GM12878 (cell line): ENCODE results near the gene MOCS1. TPM values are rescaled to one million over a fixed set of nuclear protein-coding genes. Genes with fewer than 3 reads are reported as not detected.

Experiments used
- ATAC-seq: fragments of 200-7000 bp; cut with Tn5 transposase; 3 replicates; pipeline ENCODE4 v1.9.1; 2020; ENCODE audit warnings: mild to moderate bottlenecking, moderate library complexity
- BruUV-seq: library from RNA; stranded (reverse); fragments of 400-500 nt; replicated peaks from 2 replicates; lab custom pipeline; 2021; lab: Mats Ljungman, UMichigan
- CTCF ChIA-PET: fragments of 300-600 bp; sonication (Branson Sonifier 250); formaldehyde crosslinking; extraction: SDS; loops from one replicate; lab custom pipeline; 2021; ENCODE audit warnings: inconsistent platforms; lab: Yijun Ruan, JAX
- POLR2A ChIA-PET: fragments of 350-600 bp; formaldehyde crosslinking; extraction: SDS; loops from one replicate; lab custom pipeline; 2021; ENCODE audit warnings: inconsistent platforms; lab: Charles Lee
- RAD21 ChIA-PET: fragments of 300-600 bp; sonication (Branson Sonifier 250); formaldehyde crosslinking; loops from one replicate; lab custom pipeline; 2023; ENCODE audit warnings: antibody characterized with exemption; ENCODE audit not compliant: unreplicated experiment; lab: Charles Lee
- SMC1A ChIA-PET: fragments of 300-600 bp; sonication (Branson Sonifier 250); formaldehyde crosslinking; loops from one replicate; lab custom pipeline; 2023; ENCODE audit not compliant: unreplicated experiment, uncharacterized antibody; lab: Charles Lee
- DNase-seq: peaks from one replicate; pipeline ENCODE4 v3.0.0-alpha.2; 2011; ENCODE audit warnings: low read depth, low spot score
- FAIRE-seq: peaks from 3 replicates; lab custom pipeline; 2011; peaks lifted over from hg19 to GRCh38; lab: Jason Lieb, UNC
- H2AFZ ChIP-seq: 2 replicates; pipeline ENCODE4 v1.6.0; 2011; ENCODE audit warnings: low read depth, low read length, control low read depth; ENCODE audit not compliant: control insufficient read depth
- H3K27ac ChIP-seq: 2 replicates; pipeline ENCODE4 v1.5.1; 2011; ENCODE audit warnings: control low read depth; ENCODE audit not compliant: control insufficient read depth, insufficient read depth
- H3K27me3 ChIP-seq, 2 experiments: replicated peaks in 1 of 2; 2 replicates each; pipeline versions ENCODE4 v1.6.0 to v1.6.1; 2011; ENCODE audit warnings: low read length in 1 of 2; ENCODE audit not compliant: control insufficient read depth in 2 of 2, insufficient read depth in 2 of 2
- H3K36me3 ChIP-seq, 2 experiments: 2 replicates each; pipeline ENCODE4 v1.5.1; 2011; ENCODE audit warnings: low read length in 1 of 2; ENCODE audit not compliant: control insufficient read depth in 2 of 2, insufficient read depth in 2 of 2
- H3K4me1 ChIP-seq: 2 replicates; pipeline ENCODE4 v1.6.1; 2011; ENCODE audit warnings: mild to moderate bottlenecking, low read length, moderate library complexity, mixed read lengths; ENCODE audit not compliant: control insufficient read depth, insufficient read depth
- H3K4me2 ChIP-seq: 2 replicates; pipeline ENCODE4 v1.6.0; 2011; ENCODE audit warnings: control low read depth; ENCODE audit not compliant: control insufficient read depth, insufficient read depth
- H3K4me3 ChIP-seq: fragments of 200-600 bp; sonication (generic); 2 replicates; pipeline ENCODE4 v1.5.1; 2016
- H3K79me2 ChIP-seq: 2 replicates; pipeline ENCODE4 v1.6.0; 2011; ENCODE audit warnings: low read length; ENCODE audit not compliant: control insufficient read depth, insufficient read depth
- H3K9ac ChIP-seq: 2 replicates; pipeline ENCODE4 v1.8.0; 2011; ENCODE audit warnings: low read length, control low read depth, mixed read lengths; ENCODE audit not compliant: control insufficient read depth, insufficient read depth
- H3K9me3 ChIP-seq: replicated peaks from 3 replicates; pipeline ENCODE4 v1.5.1; 2011; ENCODE audit warnings: mild to moderate bottlenecking, low read length; ENCODE audit not compliant: control insufficient read depth, insufficient read depth
- H4K20me1 ChIP-seq: 2 replicates; pipeline ENCODE4 v1.6.0; 2011; ENCODE audit not compliant: control insufficient read depth, insufficient read depth
- CBX5 ChIP-seq: sonication (generic); IDR thresholded peaks from 2 replicates; pipeline ENCODE4 v1.6.1; 2016; ENCODE audit warnings: low read depth, moderate library complexity, mild to moderate bottlenecking, inconsistent platforms
- DPF2 ChIP-seq: fragments of 450-650 bp; IDR thresholded peaks from 2 replicates; pipeline ENCODE4 v1.6.1; 2017; ENCODE audit warnings: mild to moderate bottlenecking
- FOXM1 ChIP-seq: IDR thresholded peaks from 2 replicates; pipeline ENCODE4 v1.6.1; 2012; ENCODE audit warnings: low read depth, mild to moderate bottlenecking, inconsistent platforms, low read length, moderate library complexity
- HCFC1 ChIP-seq: fragments of 150-350 bp; IDR thresholded peaks from 2 replicates; pipeline ENCODE4 v1.6.1; 2014; ENCODE audit warnings: low read length
- HDGF ChIP-seq: fragments of 450-650 bp; IDR thresholded peaks from 2 replicates; pipeline ENCODE4 v1.6.1; 2016; ENCODE audit warnings: antibody characterized with exemption
- HSF1 ChIP-seq: fragments of 150-350 bp; IDR thresholded peaks from 2 replicates; pipeline ENCODE4 v1.6.1; 2014; ENCODE audit warnings: mild to moderate bottlenecking, low read depth, low read length
- KAT2A ChIP-seq: conservative IDR thresholded peaks from 2 replicates; pipeline ENCODE4 v1.6.1; 2011; ENCODE audit warnings: low read depth, low read length; ENCODE audit not compliant: control insufficient read depth
- MTA2 ChIP-seq: fragments of 450-650 bp; IDR thresholded peaks from 2 replicates; pipeline ENCODE4 v1.6.1; 2016; ENCODE audit warnings: low read depth, mild to moderate bottlenecking, moderate library complexity
- MXI1 ChIP-seq: fragments of 150-350 bp; IDR thresholded peaks from 2 replicates; pipeline ENCODE4 v1.6.1; 2011; ENCODE audit warnings: low read depth, mild to moderate bottlenecking, inconsistent platforms, low read length, improper control_type of control experiment
- POLR2A ChIP-seq: IDR thresholded peaks from 2 replicates; pipeline ENCODE4 v1.6.1; 2011; ENCODE audit warnings: low read depth, mild to moderate bottlenecking, low read length
- RB1 ChIP-seq: fragments of 450-650 bp; formaldehyde crosslinking; IDR thresholded peaks from 2 replicates; pipeline ENCODE4 v1.6.1; 2017; ENCODE audit warnings: mild to moderate bottlenecking, borderline replicate concordance
- RBBP5 ChIP-seq: fragments of 200-600 bp; sonication (generic); conservative IDR thresholded peaks from 2 replicates; pipeline ENCODE4 v1.6.1; 2016
- REST ChIP-seq: IDR thresholded peaks from 2 replicates; pipeline ENCODE4 v1.6.1; 2012; ENCODE audit warnings: mild to moderate bottlenecking, low read depth, low read length
- SMARCA5 ChIP-seq: fragments of 450-650 bp; IDR thresholded peaks from 2 replicates; pipeline ENCODE4 v1.6.1; 2017; ENCODE audit warnings: mild to moderate bottlenecking
- SREBF1 ChIP-seq: IDR thresholded peaks from 2 replicates; pipeline ENCODE4 v1.6.1; 2012; ENCODE audit warnings: mild to moderate bottlenecking, low read length
- SREBF2 ChIP-seq: IDR thresholded peaks from 2 replicates; pipeline ENCODE4 v1.6.1; 2012; ENCODE audit warnings: mild to moderate bottlenecking, low read length
- TAF1 ChIP-seq: IDR thresholded peaks from 2 replicates; pipeline ENCODE4 v1.6.1; 2011; ENCODE audit warnings: mild to moderate bottlenecking, low read depth, low read length, borderline replicate concordance
- USF2 ChIP-seq: IDR thresholded peaks from 2 replicates; pipeline ENCODE4 v1.6.1; 2011; ENCODE audit warnings: low read depth, low read length, improper control_type of control experiment, borderline replicate concordance
- ZNF207 ChIP-seq: fragments of 450-650 bp; IDR thresholded peaks from 2 replicates; pipeline ENCODE4 v1.6.1; 2014; ENCODE audit warnings: antibody characterized with exemption, mild to moderate bottlenecking, borderline replicate concordance
- WGBS: methylation state at CpG from one replicate; pipeline ENCODE4 v1.1.6; 2016; ENCODE audit warnings: low lambda C conversion rate; ENCODE audit not compliant: insufficient replicate concordance, insufficient coverage; ENCODE audit errors: missing lambda C conversion rate; 5-methylcytosine and 5-hydroxymethylcytosine counted together
- in situ Hi-C: fragments of 300-500 bp; cut with MboI; formaldehyde crosslinking; loops from 9 replicates; pipeline ENCODE4 v1.14.3; 2018; ENCODE audit warnings: mixed read lengths
- intact Hi-C: fragments of 100-400 bp; cut with micrococcal nuclease; formaldehyde crosslinking; loops from one replicate; pipeline ENCODE4 v1.14.2; 2022; ENCODE audit not compliant: unreplicated experiment
- polyA plus RNA-seq, 11 experiments: library from polyadenylated mRNA; depleted of rRNA in 4 of 11; unstranded in 6 of 11; stranded (reverse) in 5 of 11; fragments of >200 nt; fragmentation: Nextera tagmentation in 4 of 11; fragmentation: Illumina TruSeq in 1 of 11; extraction: Ambion mirVana in 4 of 11; extraction: Trizol in 1 of 11; gene quantifications; 1 replicate in 1 of 11; 2 replicates in 10 of 11; pipeline versions ENCODE4 v1.2.1 to v1.2.3, GENCODE V29; 2011 to 2016; ENCODE audit warnings: inconsistent platforms in 2 of 11, missing spikeins in 2 of 11, low read depth in 1 of 11
- total RNA-seq, 4 experiments: library from RNA; depleted of rRNA in 3 of 4; stranded (reverse); fragments of >200 nt in 3 of 4; fragmentation: Illumina TruSeq in 1 of 4; extraction: Trizol in 1 of 4; gene quantifications; 2 replicates each; pipeline versions ENCODE4 v1.2.1 to v1.2.3, GENCODE V29; 2013 to 2021

The MOCS1 gene
- total and polyA plus RNA-seq, 10 of the 15 experiments (the other 5 are each of a cell fraction or from before 2014, with no cell fraction given), result 0.02 to 5.4 (median 0.16) TPM; not detected in 2

- no peak for FAIRE-seq
- ChIA-PET RAD21 (interaction anchor here (0.8 to 1.2 kb wide), 2 partner anchors 537 to 594 kb away, joined by 3 read pairs; no protein-coding TSS in a partner anchor), POLR2A (interaction anchor here (0.6 kb wide), 1 partner anchor 1161 kb away, joined by 6 read pairs; no protein-coding TSS in a partner anchor), CTCF (interaction anchor here (1.3 to 1.9 kb wide), 2 partner anchors 9 to 538 kb away, joined by 4 to 9 read pairs; no protein-coding TSS in a partner anchor), SMC1A (interaction anchor here (1.0 kb wide), 1 partner anchor 537 kb away, joined by 3 read pairs; no protein-coding TSS in a partner anchor)
- intact Hi-C loops, result no loop called here
- Histone ChIP-seq H3K9me3 (no peaks in the 10 kb centered on the region), H3K36me3 (no peaks in the 10 kb centered on the region), H3K9ac (no peak overlapping the region), H3K27me3 (peaks cover 0 to 1% of the 10 kb centered on the region in 2 experiments; a peak in 1 of 4 replicates), H3K27ac (no peak overlapping the region), H2AFZ (no peak overlapping the region), H3K4me3 (no peak overlapping the region), H3K4me1 (no peaks in the 10 kb centered on the region), H4K20me1 (no peaks in the 10 kb centered on the region), H3K79me2 (no peaks in the 10 kb centered on the region), H3K4me2 (no peak overlapping the region)
- WGBS, result 16% methylated on average over 10 of the region's 10 CpGs
- no peak for DNase-seq
- no peak for ATAC-seq
- TF ChIP-seq HDGF, result no peak
- TF ChIP-seq SREBF1, result no peak
- no peak for TF ChIP-seq REST
- TF ChIP-seq DPF2, result no peak
- TF ChIP-seq MXI1, result no peak
- TF ChIP-seq POLR2A, result no peak
- TF ChIP-seq KAT2A, result no peak
- no peak for TF ChIP-seq HCFC1
- TF ChIP-seq CBX5, result no peak
- no peak for TF ChIP-seq HSF1
- no peak for TF ChIP-seq RBBP5
- TF ChIP-seq FOXM1, result no peak
- no peak for TF ChIP-seq USF2
- TF ChIP-seq SMARCA5, result no peak
- no peak for TF ChIP-seq ZNF207
- TF ChIP-seq RB1, result no peak
- no peak for TF ChIP-seq SREBF2
- TF ChIP-seq TAF1, result no peak
- TF ChIP-seq MTA2, result no peak
- in situ Hi-C loops, result no loop called here
- BruUV-seq, result no TSS peak
Observed at GRCh38 chr6:39899554-39900295, 34.5 kb downstream of the MOCS1 start.
